Activated naive CD8-positive, alpha-beta T cell treated with anti-CD3 and anti-CD28 coated beads, Interleukin-2, amount 10 ng/mL, durations not matched to agents 7 days and 5 days (primary cell): ENCODE results near the gene S100A16. TPM values are rescaled to one million over a fixed set of nuclear protein-coding genes. Genes with fewer than 3 reads are reported as not detected.

Source experiments
- ATAC-seq: fragments of 150-1000 bp; cut with Tn5 transposase; one replicate; pipeline ENCODE4 v1.10.0; 2021; ENCODE audit warnings: low read depth, moderate library complexity
- POLR2A ChIA-PET: fragments of 350-600 bp; sonication (Branson Sonifier 250); formaldehyde crosslinking; loops from one replicate; lab custom pipeline; 2021; ENCODE audit warnings: antibody characterized with exemption; lab: Charles Lee
- DNase-seq: peaks from one replicate; pipeline ENCODE4 v3.0.0; 2021
- H3K27ac Mint-ChIP-seq: one replicate; pipeline ENCODE4 v1.8.0; 2022; ENCODE audit warnings: mild to moderate bottlenecking, mixed read lengths
- H3K27me3 Mint-ChIP-seq: one replicate; pipeline ENCODE4 v1.8.0; 2022; ENCODE audit warnings: mild to moderate bottlenecking, moderate library complexity, mixed read lengths
- H3K36me3 Mint-ChIP-seq: one replicate; pipeline ENCODE4 v1.8.0; 2021; ENCODE audit warnings: mild to moderate bottlenecking, mixed read lengths
- H3K4me1 Mint-ChIP-seq: one replicate; pipeline ENCODE4 v1.8.0; 2021; ENCODE audit warnings: mixed read lengths
- H3K4me3 Mint-ChIP-seq: one replicate; pipeline ENCODE4 v1.8.0; 2022; ENCODE audit warnings: mild to moderate bottlenecking, moderate library complexity, mixed read lengths
- H3K9me3 Mint-ChIP-seq: one replicate; pipeline ENCODE4 v1.8.0; 2021; ENCODE audit warnings: mixed read lengths
- total RNA-seq, 2 experiments: library from RNA; stranded (reverse); gene quantifications; one replicate each; pipeline ENCODE4 v1.2.3, GENCODE V29; 2021

Gene S100A16, protein sequence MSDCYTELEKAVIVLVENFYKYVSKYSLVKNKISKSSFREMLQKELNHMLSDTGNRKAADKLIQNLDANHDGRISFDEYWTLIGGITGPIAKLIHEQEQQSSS
- total RNA-seq: not detected

DNA sequence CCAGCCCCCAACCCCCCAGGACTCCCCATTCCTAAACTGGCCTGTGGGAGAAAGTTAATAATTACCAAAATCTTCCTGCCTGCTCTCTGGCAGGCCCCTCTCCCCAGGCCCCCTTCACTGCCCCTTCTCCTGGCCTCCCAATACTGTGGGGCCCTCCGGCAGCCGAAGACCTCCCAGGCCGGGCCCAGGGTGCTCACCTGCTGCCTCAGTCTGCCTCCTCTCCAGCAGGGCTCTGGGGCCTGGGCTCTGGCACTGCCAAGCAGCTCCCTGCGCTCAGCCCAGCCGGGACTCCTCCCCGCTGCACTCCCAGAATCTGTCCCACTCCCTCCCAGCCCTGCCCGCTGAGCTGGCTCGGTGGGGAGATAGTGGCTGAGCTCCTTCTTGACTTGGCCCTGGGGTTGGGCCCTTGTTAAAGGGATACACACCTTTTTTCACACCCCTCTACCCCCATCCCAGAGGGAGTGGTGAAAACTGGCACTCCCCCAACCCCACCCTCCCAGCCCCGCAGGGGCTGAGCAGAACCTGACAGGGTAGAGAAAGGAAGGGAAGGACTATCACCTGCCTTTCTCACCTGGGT lies at the start of gene S100A16:
Gene S100A16, minus strand, starts transcription at position 383 of the 577 bp plus-strand sequence. CDS start 4,986 bp downstream, outside the sequence.
- no peak for DNase-seq
- POLR2A ChIA-PET: interaction anchor here (0.6 to 2.0 kb wide), 2 partner anchors 21 to 41 kb away, joined by 3 to 7 read pairs; partner anchors contain the start of gene CHTOP
- H3K4me1 Mint-ChIP-seq: no peaks in the 10 kb centered on the region
- no peak within 1 kb of the TSS for H3K27ac Mint-ChIP-seq
- H3K36me3 Mint-ChIP-seq: no peaks in the 10 kb centered on the region
- H3K9me3 Mint-ChIP-seq: no peaks in the 10 kb centered on the region
- peaks cover 4% of the 10 kb centered on the region for H3K27me3 Mint-ChIP-seq
- H3K4me3 Mint-ChIP-seq: no peak within 1 kb of the TSS
- ATAC-seq: no peak

DNA sequence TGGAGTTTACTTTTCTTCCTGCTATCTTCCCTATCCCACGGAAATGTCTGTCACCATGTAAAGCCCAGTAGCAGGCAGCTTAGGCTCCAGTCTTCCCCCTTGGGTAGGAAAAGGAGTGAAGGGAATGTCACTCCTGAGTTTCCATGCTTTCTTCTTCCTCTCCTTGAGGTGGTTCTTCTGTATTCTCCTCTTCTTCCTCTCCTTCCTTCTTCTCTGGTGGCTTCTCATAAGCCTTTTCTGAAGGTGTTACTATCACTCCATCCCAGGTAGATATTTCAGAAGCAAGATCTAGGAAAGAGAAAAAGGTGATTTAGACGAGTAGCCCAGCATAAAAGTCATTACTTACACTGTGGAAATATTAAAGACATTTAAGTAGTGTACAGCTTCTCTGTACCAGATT lies 49.3 kb upstream of the S100A16 start:
- H3K27me3 Mint-ChIP-seq: no peaks in the 10 kb centered on the region
- DNase-seq (peak; percentile 1), ATAC-seq (no peak)
- H3K9me3 Mint-ChIP-seq: no peaks in the 10 kb centered on the region
- peak overlapping the region; percentile 44 for H3K27ac Mint-ChIP-seq
- H3K4me1 Mint-ChIP-seq: peaks cover 19% of the 10 kb centered on the region
- peaks cover 32% of the 10 kb centered on the region for H3K36me3 Mint-ChIP-seq
- no peak overlapping the region for H3K4me3 Mint-ChIP-seq
- POLR2A ChIA-PET: interaction anchor here (1.8 kb wide), 1 partner anchor 28 kb away, joined by 12 read pairs; the partner anchor contains the start of gene CHTOP

DNA sequence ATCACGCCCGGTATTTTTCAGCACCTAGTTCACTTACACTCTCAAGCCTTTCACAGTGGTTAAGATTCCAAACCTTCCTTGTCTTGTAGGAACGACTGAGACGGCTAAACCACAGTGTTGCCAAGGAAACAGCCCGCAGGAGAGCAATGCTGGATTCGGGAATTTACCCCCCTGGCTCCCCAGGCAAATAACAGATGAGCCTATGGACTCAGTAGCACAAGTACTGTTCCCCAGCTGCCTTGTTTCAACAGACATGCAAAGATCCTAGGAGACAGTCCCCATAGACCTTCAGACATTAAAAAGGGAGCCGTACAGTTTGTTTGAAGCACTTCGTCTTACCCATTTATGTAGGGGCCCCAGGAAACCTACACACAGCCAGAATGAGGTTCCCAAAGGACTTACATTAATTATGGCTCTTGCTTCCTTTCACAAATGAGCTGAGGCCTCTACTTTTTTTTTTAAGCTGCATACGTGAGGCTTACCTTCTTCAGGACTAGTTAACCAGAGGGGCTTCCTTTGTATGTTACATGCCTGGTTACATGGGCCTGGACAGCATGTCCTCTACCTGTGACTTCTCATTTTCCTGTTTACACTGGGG lies 48.3 kb upstream of the S100A16 start:
- POLR2A ChIA-PET: interaction anchor here (1.8 kb wide), 1 partner anchor 27 kb away, joined by 12 read pairs; the partner anchor contains the start of gene CHTOP
- Mint-ChIP-seq H3K9me3 (no peaks in the 10 kb centered on the region), H3K27ac (no peak overlapping the region), H3K36me3 (peaks cover 29% of the 10 kb centered on the region), H3K4me3 (no peak overlapping the region), H3K27me3 (no peaks in the 10 kb centered on the region), H3K4me1 (peaks cover 19% of the 10 kb centered on the region)
- ATAC-seq (no peak), DNase-seq (peak; percentile 3)

DNA sequence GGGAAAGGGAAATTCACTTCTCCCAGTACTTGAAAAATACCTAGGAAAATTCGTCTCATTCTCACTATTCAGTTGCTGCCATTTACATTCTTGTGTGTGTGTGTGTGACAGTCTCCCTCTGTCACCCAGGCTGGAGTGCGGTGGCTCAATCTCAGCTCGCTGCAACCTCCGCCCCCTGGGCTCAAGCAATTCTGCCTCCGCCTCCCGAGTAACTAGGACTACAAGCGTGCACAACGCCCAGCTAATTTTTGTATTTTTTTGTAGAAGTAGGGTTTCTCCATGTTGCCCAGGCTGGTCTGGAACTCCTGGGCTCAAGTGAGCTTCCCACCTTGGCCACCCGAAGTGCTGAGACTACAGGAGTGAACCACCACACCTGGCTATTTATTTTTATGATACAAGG lies 46.7 kb upstream of the S100A16 start:
- Mint-ChIP-seq H3K9me3 (no peaks in the 10 kb centered on the region), H3K27ac (peak overlapping the region; percentile 89), H3K36me3 (peaks cover 19% of the 10 kb centered on the region), H3K27me3 (no peaks in the 10 kb centered on the region), H3K4me1 (peaks cover 18% of the 10 kb centered on the region), H3K4me3 (peak overlapping the region; percentile 95)
- ATAC-seq: no peak
- peak; percentile 25 for DNase-seq
- POLR2A ChIA-PET: interaction anchor here (1.4 to 2.3 kb wide), 6 partner anchors 9 to 68 kb away, joined by 5 to 16 read pairs (median 6); partner anchors contain the start of genes CHTOP, ILF2 and INTS3

DNA sequence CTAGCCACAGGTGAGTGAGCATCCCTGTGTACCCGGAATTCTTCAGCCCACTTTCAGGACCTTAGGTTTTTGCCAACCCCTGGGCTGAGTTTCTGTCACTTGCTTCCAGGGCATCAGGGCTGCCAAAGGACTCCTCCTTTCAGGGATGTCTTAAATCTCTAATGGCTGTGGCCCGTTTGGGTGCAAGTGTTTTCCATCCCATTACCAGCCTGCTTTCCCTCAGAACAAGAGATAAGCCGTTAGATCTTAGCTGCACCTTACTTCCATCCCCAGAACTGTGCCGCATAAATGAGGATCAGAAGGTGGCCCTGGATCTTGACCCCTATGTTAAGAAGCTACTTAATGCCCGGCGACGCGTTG lies 46.2 kb upstream of the S100A16 start:
- Mint-ChIP-seq H3K36me3 (peaks cover 17% of the 10 kb centered on the region), H3K4me3 (peak overlapping the region; percentile 95), H3K9me3 (no peaks in the 10 kb centered on the region), H3K27ac (peak overlapping the region; percentile 89), H3K4me1 (peaks cover 18% of the 10 kb centered on the region), H3K27me3 (no peaks in the 10 kb centered on the region)
- POLR2A ChIA-PET: interaction anchor here (0.6 to 2.3 kb wide), 11 partner anchors 10 to 331 kb away, joined by 3 to 16 read pairs (median 5); partner anchors contain the start of genes CHTOP, ILF2, INTS3 and RPS27
- DNase-seq (no peak), ATAC-seq (no peak)

DNA sequence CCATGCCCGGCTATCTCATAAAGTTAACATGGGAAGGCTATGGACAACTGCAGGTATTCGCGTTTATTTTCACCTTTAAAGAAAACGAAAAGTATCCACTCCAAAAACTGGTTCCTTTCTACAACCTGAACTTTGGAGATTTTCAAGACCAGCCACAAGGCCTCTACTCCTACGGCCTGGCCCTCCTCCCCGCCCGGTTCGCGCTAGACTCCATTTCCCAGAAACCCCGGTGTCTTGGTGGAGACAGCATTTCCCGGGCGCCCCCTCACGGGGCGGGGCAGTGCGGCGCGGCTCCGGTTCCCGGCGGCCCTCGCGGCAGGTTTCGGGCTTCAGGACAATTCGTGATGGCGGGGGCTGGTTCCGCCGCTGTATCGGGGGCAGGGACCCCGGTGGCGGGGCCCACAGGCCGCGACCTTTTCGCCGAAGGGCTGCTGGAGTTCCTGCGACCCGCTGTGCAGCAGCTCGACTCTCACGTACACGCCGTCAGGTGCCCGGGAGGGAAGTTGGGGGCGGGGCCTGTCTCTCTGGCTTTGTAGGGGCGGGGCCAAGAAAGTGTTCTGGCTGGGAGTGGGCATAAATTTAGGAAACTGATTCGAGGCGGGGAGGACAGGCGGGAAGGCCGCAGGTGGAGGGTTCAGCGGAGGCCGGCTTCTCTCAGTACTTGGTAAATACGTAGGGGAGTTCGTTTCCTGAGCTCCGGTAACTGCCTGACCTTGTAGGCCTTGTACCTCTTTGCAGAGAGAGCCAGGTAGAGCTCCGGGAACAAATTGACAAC lies 45.6 kb upstream of the S100A16 start, which contains the start of gene SNAPIN:
Gene SNAPIN, plus strand, starts transcription at position 304 of the 775 bp plus-strand sequence. Its CDS starts 41 bp downstream, at position 345.
- POLR2A ChIA-PET: interaction anchor here (0.6 to 2.3 kb wide), 12 partner anchors 10 to 332 kb away, joined by 3 to 16 read pairs (median 5); partner anchors contain the start of genes CHTOP, ILF2, INTS3 and RPS27
- H3K4me1 Mint-ChIP-seq: peaks cover 18% of the 10 kb centered on the region

DNA sequence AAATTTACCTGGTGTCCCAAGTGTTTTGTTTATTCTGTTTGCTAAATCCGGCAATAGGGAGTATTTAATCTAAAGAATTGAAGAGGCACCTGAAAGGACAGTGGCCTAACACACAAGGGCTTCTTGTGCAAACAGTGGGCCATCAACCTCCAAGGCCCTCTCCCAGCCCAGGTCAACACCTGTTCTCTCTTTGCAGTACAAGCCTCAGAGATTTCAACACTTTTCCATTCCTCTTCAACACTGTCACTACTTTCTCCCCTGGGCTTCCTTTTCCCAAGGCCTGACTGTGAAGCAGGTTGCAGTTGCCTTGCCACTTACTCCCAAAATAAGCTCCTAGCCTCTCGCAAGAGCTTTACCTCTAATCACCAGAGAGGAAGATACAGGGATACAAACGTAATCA lies 42.4 kb upstream of the S100A16 start:
- no peaks in the 10 kb centered on the region for H3K9me3 Mint-ChIP-seq
- peak; percentile 7 for DNase-seq
- H3K27me3 Mint-ChIP-seq: no peaks in the 10 kb centered on the region
- POLR2A ChIA-PET: interaction anchor here (2.1 kb wide), 1 partner anchor 21 kb away, joined by 11 read pairs; the partner anchor contains the start of gene CHTOP
- no peak overlapping the region for H3K4me3 Mint-ChIP-seq
- no peak for ATAC-seq
- H3K36me3 Mint-ChIP-seq: no peaks in the 10 kb centered on the region
- peaks cover 13% of the 10 kb centered on the region for H3K4me1 Mint-ChIP-seq
- H3K27ac Mint-ChIP-seq: no peak overlapping the region

More for the DNA sequence above, 45.6 kb upstream of the S100A16 start, which contains the start of gene SNAPIN:
- peak within 1 kb of the TSS; percentile 89 for H3K27ac Mint-ChIP-seq
- peak within 1 kb of the TSS; percentile 95 for H3K4me3 Mint-ChIP-seq
- no peaks in the 10 kb centered on the region for H3K27me3 Mint-ChIP-seq
- peaks cover 13% of the 10 kb centered on the region for H3K36me3 Mint-ChIP-seq
- no peaks in the 10 kb centered on the region for H3K9me3 Mint-ChIP-seq
- ATAC-seq (peak; percentile 100), DNase-seq (peak; percentile 95)

DNA sequence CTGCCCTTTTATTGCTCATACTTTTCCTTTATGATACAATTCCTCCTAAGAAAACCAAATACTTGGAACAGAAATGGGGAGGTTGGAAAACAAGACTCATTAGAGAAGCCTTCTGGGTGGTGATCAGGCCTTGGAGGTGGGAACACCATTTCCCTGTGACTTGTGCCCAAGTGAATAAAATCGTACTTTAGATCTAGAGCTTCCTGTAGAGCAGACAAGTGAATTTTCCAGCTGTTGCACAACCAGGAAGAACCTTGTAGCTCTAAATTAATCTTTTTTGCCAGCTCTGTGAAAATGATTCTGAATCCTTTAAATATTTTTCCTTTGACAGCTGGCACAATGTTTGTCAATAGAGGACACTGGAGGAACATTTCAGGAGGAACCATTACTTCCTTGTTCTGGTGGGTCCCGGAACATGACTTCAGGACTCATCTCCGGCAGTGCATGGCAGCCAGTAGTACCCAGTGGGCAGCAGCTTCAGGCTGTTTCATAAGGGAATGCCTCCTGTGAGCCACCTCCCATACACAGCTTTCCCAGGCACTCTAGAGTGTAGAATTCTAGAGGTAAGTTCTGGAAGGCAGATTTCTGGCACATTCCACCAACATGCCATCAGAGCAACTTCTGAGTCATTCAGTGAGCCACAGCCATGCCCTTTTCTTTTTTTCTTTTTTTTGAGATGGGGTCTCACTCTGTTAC lies 40.0 kb upstream of the S100A16 start:
- Mint-ChIP-seq H3K9me3 (no peaks in the 10 kb centered on the region), H3K36me3 (no peaks in the 10 kb centered on the region), H3K4me1 (peaks cover 16% of the 10 kb centered on the region), H3K27ac (no peak overlapping the region), H3K4me3 (no peak overlapping the region), H3K27me3 (no peaks in the 10 kb centered on the region)
- DNase-seq: peak; percentile 3
- POLR2A ChIA-PET: interaction anchor here (1.1 to 1.5 kb wide), 3 partner anchors 9 to 19 kb away, joined by 3 to 4 read pairs (median 4); partner anchors contain the start of gene CHTOP
- no peak for ATAC-seq

DNA sequence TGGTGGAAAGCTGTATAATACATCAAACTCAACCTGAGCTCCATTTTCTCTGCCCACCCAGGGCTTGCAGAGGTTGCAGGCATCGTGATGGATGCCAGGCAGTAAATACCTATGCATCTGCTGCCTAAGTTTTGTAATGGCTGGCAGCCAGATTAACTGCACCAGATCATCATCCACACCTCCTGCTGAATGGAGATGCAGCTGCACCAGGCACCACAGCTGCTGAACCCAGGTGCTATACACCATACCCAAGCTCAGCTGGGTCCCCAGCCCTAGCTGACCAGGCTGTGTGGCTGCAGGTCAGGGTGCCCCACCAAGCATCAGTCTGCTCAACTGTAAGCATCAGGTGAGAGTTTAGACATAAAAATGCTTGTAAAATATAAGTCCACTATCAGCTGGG lies 38.8 kb upstream of the S100A16 start:
- Mint-ChIP-seq H3K4me3 (no peak overlapping the region), H3K27me3 (no peaks in the 10 kb centered on the region), H3K27ac (no peak overlapping the region), H3K9me3 (no peaks in the 10 kb centered on the region), H3K36me3 (peaks cover 6% of the 10 kb centered on the region), H3K4me1 (peaks cover 14% of the 10 kb centered on the region)
- no peak for ATAC-seq
- DNase-seq: peak; percentile 15
- POLR2A ChIA-PET: interaction anchor here (1.1 to 1.6 kb wide), 2 partner anchors 17 to 18 kb away, joined by 3 to 5 read pairs; partner anchors contain the start of gene CHTOP

DNA sequence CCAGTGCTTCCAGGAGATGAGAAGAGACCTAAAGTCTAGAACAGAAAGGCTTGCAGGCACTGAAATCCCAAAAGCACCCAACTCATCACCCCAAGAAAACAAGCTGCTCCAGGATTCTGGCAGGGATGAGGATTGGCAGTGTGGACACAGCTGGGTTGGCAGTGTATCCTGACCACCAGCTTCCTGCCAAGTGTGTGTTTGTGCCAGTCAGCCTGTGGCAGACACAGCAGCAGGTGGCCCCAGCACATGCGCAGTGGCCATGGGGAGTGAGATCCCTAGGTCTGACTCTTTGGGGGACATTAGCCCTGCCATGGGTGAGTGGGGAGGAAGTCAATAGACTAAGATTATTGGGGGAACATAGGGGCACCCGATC lies 36.9 kb upstream of the S100A16 start:
- Mint-ChIP-seq H3K27ac (peak overlapping the region; percentile 86), H3K27me3 (no peaks in the 10 kb centered on the region), H3K4me1 (peaks cover 29% of the 10 kb centered on the region), H3K9me3 (no peaks in the 10 kb centered on the region), H3K4me3 (peak overlapping the region; percentile 17), H3K36me3 (peaks cover 18% of the 10 kb centered on the region)
- DNase-seq (peak; percentile 36), ATAC-seq (peak; percentile 14)
- POLR2A ChIA-PET: interaction anchor here (0.6 to 5.8 kb wide), 8 partner anchors 10 to 1323 kb away, joined by 3 to 44 read pairs (median 4); partner anchors contain the start of gene CHTOP

DNA sequence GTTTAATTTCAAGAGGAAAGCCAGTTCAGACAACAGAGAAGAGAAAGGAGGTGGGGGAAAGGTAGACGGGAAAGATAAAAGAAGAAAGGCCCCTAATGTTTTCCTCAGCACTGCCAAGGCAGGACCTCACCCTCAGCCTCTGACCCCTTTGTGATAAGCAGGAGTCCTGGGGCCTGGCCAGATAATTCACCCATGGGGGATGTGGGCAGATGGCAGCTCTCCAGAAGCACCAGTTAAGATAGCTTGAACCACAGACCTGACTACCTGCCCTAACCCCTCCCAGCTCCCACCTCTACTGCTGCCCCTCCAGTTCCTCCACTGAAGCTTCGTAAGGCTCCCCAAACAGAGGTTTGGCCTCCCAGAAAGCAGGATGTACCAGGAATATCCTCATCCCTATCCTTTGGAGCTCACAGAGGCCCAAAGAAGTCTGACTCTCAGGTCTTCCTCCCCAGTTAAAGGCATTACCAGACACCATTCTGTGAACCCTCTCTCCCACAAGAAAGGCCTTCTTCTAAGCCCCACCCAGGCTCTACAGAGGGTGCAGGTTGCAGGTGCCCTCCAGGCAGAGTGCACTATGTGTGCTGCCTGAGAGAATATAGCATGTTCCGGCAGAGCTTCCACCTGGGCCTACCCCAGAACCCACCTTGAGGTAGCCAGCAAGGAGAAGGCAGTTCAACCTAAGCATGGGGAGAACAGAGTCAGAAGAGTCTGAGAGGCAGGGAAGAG lies 36.4 kb upstream of the S100A16 start:
- H3K27ac Mint-ChIP-seq: peak overlapping the region; percentile 86
- H3K36me3 Mint-ChIP-seq: peaks cover 23% of the 10 kb centered on the region
- DNase-seq (peak; percentile 35), ATAC-seq (peak; percentile 81)
- no peaks in the 10 kb centered on the region for H3K9me3 Mint-ChIP-seq
- peaks cover 30% of the 10 kb centered on the region for H3K4me1 Mint-ChIP-seq
- POLR2A ChIA-PET: interaction anchor here (0.6 to 5.8 kb wide), 8 partner anchors 9 to 1324 kb away, joined by 3 to 44 read pairs (median 4); partner anchors contain the start of gene CHTOP
- peak overlapping the region; percentile 17 for H3K4me3 Mint-ChIP-seq
- no peaks in the 10 kb centered on the region for H3K27me3 Mint-ChIP-seq
